ENCODE measurements around the gene SOX18. TPM values are rescaled to one million over a fixed set of nuclear protein-coding genes. Genes with fewer than 3 reads are reported as not detected.

SOX18 gene
- total and polyA plus RNA-seq, 2 experiments from 2014 or later = 0.21 TPM; not detected in 1

DNA sequence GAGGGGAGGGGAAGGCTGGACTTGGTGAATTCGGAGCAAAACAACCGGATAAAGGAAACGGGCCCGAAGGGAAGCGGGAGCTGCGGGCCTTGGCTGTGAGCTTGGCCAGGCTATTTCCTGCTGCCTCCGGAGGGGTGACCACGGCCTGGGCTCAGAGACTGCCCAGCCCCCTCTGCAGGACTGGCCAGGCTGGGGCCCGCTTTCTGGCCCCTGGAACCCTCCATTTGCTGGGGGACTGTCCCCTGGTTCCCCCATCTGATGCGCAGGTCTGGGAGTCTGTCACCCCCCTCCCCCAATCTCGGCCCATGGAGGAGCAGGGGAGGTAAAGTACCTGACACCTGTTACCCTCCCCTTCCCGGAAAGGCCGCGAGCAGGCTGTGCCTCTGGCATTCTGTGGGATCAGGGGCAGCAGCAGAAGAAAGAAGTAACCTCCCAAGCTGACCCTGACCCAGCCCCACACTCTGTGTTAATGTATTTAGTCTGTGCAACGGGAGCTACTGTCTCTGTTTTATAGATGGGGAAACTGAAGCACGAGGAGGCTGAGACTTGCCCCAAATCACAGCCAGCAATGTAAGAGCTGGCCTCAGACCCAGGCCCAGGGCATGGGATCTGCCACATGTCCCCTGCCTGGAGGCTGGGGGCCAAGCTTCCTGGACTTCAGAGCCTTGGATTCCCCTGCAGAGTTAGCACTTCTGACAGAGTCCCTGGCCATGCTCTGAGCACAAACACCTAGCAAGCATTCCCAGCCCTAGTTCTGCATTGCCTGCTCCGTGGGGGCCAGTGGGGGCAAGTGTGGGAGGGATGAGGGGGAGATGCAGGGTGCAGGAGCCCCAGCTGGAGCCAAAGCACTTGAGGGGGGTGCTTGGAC, 9.9 kb downstream of the SOX18 start:
- ATAC-seq (peak; percentile 4), DNase-seq (ENCODE audit: low spot score) (peak; percentile 49)
- peak overlapping the region; percentile 89; the same call in 1 of the 2 replicates for H2AFZ ChIP-seq
- no peaks in the 10 kb centered on the region for H4K20me1 ChIP-seq (replicated peaks; ENCODE audit: insufficient read depth)
- no peaks in the 10 kb centered on the region for H3K36me3 ChIP-seq (ENCODE audit: insufficient read depth)
- peaks cover 32% of the 10 kb centered on the region for H3K4me1 Mint-ChIP-seq
- H3K27ac Mint-ChIP-seq = no peak overlapping the region
- peak overlapping the region; percentile 67 for H3K4me3 Mint-ChIP-seq
- peaks cover 39% of the 10 kb centered on the region for H3K4me1 ChIP-seq (ENCODE audit: insufficient read depth)
- H3K36me3 Mint-ChIP-seq (ENCODE audit: low read depth) = peaks cover 3% of the 10 kb centered on the region; the same call in 1 of the 3 replicates
- peak overlapping the region; percentile 79 for H3K4me3 ChIP-seq
- H3K27me3 ChIP-seq (ENCODE audit: insufficient read depth) = peaks cover 69% of the 10 kb centered on the region
- no peaks in the 10 kb centered on the region for H3K9me3 Mint-ChIP-seq
- H3K4me2 ChIP-seq = peak overlapping the region; percentile 91
- H3K27ac ChIP-seq (ENCODE audit: low read depth) = no peak overlapping the region
- H3K9me2 ChIP-seq (ENCODE audit: insufficient read depth) = no peaks in the 10 kb centered on the region
- H3K27me3 Mint-ChIP-seq (ENCODE audit: insufficient read depth, low read depth, poor library complexity) = peaks cover 58% of the 10 kb centered on the region
- no peaks in the 10 kb centered on the region for H3K79me2 ChIP-seq (replicated peaks; ENCODE audit: insufficient read depth)
- H3F3A ChIP-seq (replicated peaks; ENCODE audit: low read depth) = peaks cover 13% of the 10 kb centered on the region; the same call in 1 of the 2 replicates
- no peak for TF ChIP-seq EZH2phosphoT487 (IDR thresholded peaks at IDR 0.05; ENCODE audit: unreplicated experiment)
- TF ChIP-seq, protein P1, sequence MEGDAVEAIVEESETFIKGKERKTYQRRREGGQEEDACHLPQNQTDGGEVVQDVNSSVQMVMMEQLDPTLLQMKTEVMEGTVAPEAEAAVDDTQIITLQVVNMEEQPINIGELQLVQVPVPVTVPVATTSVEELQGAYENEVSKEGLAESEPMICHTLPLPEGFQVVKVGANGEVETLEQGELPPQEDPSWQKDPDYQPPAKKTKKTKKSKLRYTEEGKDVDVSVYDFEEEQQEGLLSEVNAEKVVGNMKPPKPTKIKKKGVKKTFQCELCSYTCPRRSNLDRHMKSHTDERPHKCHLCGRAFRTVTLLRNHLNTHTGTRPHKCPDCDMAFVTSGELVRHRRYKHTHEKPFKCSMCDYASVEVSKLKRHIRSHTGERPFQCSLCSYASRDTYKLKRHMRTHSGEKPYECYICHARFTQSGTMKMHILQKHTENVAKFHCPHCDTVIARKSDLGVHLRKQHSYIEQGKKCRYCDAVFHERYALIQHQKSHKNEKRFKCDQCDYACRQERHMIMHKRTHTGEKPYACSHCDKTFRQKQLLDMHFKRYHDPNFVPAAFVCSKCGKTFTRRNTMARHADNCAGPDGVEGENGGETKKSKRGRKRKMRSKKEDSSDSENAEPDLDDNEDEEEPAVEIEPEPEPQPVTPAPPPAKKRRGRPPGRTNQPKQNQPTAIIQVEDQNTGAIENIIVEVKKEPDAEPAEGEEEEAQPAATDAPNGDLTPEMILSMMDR (conservative IDR thresholded peaks at IDR 0.05; ENCODE audit: low read depth in 2 of 2) = 0 out of 4 replicates have a peak, but pooled peaks of 1 of the 2 experiments have one; percentile 6

DNA sequence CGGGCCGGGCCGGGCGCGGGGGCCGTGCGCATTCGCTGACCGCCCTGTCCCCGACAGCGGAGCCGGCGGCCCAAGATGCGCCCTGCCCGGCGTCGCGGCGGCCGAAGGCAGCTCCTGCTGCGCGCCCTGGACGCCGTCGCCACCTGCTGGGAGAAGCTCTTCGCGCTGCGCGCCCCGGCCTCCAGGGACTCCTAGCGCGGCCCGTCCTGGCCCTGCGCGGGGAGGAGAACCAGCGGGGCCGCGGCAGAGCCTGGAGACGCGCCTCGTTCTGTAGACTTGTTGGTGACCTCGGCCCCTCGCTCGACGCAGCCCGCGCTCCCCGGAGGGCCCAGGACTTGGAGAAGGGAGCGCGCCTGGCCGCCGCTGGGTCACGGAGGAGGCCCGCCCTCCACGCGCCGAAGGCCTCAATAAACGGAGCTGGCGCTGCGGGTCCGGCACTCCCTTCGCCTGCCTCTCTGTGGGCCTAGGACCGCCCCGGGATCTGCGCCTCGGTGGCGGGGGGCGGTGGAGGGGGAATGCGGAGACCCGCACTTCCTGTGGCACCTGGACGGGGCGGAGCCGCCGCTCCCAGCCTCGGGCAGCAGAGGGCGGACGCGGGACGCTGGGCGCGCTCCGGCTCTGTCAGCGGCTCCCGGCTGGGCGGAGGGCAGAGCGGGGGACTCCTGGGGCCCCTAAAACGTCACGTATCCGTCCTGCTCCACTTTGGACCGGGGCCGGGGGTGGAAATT, 10.7 kb downstream of the SOX18 start:
- H3F3A ChIP-seq (replicated peaks; ENCODE audit: low read depth) = peaks cover 10% of the 10 kb centered on the region; the same call in 1 of the 2 replicates
- no peaks in the 10 kb centered on the region for H3K9me3 Mint-ChIP-seq
- no peaks in the 10 kb centered on the region for H3K36me3 ChIP-seq (ENCODE audit: insufficient read depth)
- TF ChIP-seq EZH2phosphoT487 (IDR thresholded peaks at IDR 0.05; ENCODE audit: unreplicated experiment) (no peak), EZH2 (IDR thresholded peaks at IDR 0.05; ENCODE audit: low read depth, unreplicated experiment) (no peak), POLR2AphosphoS5 (IDR thresholded peaks at IDR 0.05; ENCODE audit: low read depth) (0 out of 2 replicates have a peak, but pooled peaks have one; percentile 23), CREB1 (CRISPR knock-in tag; IDR thresholded peaks at IDR 0.05; ENCODE audit: low read depth) (peak; percentile 60)
- TF ChIP-seq, protein P1 (conservative IDR thresholded peaks at IDR 0.05; ENCODE audit: low read depth in 2 of 2) = peak; percentile 60 to 81
- peak overlapping the region; percentile 89 for H2AFZ ChIP-seq
- H3K4me1 ChIP-seq (ENCODE audit: insufficient read depth) = peaks cover 39% of the 10 kb centered on the region
- peak overlapping the region; percentile 79 for H3K4me3 ChIP-seq
- peak; percentile 69 for ATAC-seq
- no peaks in the 10 kb centered on the region for H4K20me1 ChIP-seq (replicated peaks; ENCODE audit: insufficient read depth)
- H3K4me3 Mint-ChIP-seq = peak overlapping the region; percentile 67
- peaks cover 61% of the 10 kb centered on the region for H3K27me3 ChIP-seq (ENCODE audit: insufficient read depth)
- peak; percentile 88 for DNase-seq (ENCODE audit: low spot score)
- peaks cover 6% of the 10 kb centered on the region for H3K36me3 Mint-ChIP-seq (ENCODE audit: low read depth)
- H3K27ac ChIP-seq (ENCODE audit: low read depth) = no peak overlapping the region
- H3K79me2 ChIP-seq (replicated peaks; ENCODE audit: insufficient read depth) = no peaks in the 10 kb centered on the region
- peaks cover 55% of the 10 kb centered on the region for H3K27me3 Mint-ChIP-seq (ENCODE audit: insufficient read depth, low read depth, poor library complexity)
- no peaks in the 10 kb centered on the region for H3K9me2 ChIP-seq (ENCODE audit: insufficient read depth)
- peaks cover 32% of the 10 kb centered on the region for H3K4me1 Mint-ChIP-seq
- H3K27ac Mint-ChIP-seq = no peak overlapping the region
- H3K4me2 ChIP-seq = peak overlapping the region; percentile 91

Measured in GM23338 (cell line).